ENCODE measurements around the gene MPL. TPM values are rescaled to one million over a fixed set of nuclear protein-coding genes. Genes with fewer than 3 reads are reported as not detected.

Gene MPL
- total RNA-seq, 2 experiments from 2014 or later: not detected

DNA sequence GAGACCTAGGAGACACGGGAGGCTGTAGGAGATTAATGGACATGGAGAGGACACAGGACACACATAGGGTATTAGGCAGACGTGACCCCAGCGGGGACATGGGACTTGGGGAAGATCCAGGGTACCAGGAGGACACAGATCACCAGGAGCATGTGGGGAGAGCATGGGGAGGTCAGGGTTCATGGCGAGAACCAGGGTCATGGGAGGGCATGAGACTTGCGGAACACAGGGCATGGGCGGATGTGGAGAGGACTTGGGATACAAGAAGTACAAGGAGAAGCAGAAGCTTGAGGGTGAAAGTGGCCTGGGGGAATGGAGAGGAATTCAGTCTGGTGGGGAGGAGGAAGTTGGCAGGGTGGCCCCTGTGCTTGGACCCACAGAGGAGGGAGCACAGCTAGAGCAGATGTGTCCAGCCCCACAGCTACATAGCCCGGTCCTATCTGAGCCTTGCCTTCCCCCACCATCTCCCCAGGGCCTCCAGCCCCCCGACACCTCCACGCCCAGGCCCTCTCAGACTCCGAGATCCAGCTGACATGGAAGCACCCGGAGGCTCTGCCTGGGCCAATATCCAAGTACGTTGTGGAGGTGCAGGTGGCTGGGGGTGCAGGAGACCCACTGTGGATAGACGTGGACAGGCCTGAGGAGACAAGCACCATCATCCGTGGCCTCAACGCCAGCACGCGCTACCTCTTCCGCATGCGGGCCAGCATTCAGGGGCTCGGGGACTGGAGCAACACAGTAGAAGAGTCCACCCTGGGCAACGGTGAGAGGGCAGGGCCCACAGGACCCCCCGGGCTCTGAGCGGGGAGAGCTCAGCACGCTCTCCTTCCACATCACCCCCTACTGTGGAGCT is 24.7 kb upstream of the MPL start:
- Mint-ChIP-seq H3K4me3 (no peak overlapping the region), H3K27ac (no peak overlapping the region), H3K36me3 (no peaks in the 10 kb centered on the region), H3K27me3 (no peaks in the 10 kb centered on the region), H3K9me3 (no peaks in the 10 kb centered on the region), H3K4me1 (no peaks in the 10 kb centered on the region)
- DNase-seq (no peak), ATAC-seq (ENCODE audit: low read depth) (no peak)
- POLR2A ChIA-PET: no interaction called here

DNA sequence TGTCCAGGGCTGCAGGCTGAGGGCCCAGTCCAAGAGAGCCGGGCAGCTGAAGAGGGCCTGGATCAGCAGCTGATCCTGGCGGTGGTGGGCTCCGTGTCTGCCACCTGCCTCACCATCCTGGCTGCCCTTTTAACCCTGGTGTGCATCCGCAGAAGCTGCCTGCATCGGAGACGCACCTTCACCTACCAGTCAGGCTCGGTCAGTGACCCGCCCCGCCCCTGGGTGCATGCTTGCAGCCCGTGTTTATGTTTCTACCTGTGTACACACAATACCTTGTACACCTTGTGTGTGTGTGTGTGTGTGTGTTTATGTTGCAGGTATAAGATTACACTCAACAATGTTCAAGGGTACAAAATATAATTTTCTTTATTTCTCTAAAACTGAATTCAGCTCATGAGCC is 23.8 kb upstream of the MPL start:
- Mint-ChIP-seq H3K4me3 (no peak overlapping the region), H3K27me3 (no peaks in the 10 kb centered on the region), H3K36me3 (no peaks in the 10 kb centered on the region), H3K4me1 (no peaks in the 10 kb centered on the region), H3K27ac (no peak overlapping the region), H3K9me3 (no peaks in the 10 kb centered on the region)
- DNase-seq: no peak
- POLR2A ChIA-PET: no interaction called here
- no peak for ATAC-seq (ENCODE audit: low read depth)

DNA sequence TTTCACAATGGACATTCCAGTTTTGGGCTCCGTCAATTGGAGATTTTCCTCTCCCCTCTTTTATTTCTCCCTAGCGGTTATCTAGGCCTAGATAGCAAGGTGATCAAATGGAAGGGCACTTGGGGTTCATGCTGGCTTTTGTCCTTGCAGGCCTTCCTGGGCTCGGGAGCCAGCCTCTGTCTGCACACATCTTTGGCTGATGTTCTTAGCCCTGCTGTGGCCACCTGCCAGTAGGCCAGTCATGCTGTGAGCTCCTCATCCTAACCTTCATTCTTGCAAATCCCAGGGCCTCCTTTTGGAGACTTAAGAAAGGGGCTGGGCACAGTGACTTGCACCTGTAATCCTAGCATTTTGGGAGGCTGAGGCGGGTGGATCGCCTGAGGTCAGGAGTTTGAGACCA is 23.4 kb upstream of the MPL start:
- DNase-seq (no peak), ATAC-seq (ENCODE audit: low read depth) (no peak)
- no peaks in the 10 kb centered on the region for H3K36me3 Mint-ChIP-seq
- H3K4me3 Mint-ChIP-seq: no peak overlapping the region
- no peak overlapping the region for H3K27ac Mint-ChIP-seq
- no peaks in the 10 kb centered on the region for H3K27me3 Mint-ChIP-seq
- POLR2A ChIA-PET: no interaction called here
- H3K4me1 Mint-ChIP-seq: no peaks in the 10 kb centered on the region
- no peaks in the 10 kb centered on the region for H3K9me3 Mint-ChIP-seq

DNA sequence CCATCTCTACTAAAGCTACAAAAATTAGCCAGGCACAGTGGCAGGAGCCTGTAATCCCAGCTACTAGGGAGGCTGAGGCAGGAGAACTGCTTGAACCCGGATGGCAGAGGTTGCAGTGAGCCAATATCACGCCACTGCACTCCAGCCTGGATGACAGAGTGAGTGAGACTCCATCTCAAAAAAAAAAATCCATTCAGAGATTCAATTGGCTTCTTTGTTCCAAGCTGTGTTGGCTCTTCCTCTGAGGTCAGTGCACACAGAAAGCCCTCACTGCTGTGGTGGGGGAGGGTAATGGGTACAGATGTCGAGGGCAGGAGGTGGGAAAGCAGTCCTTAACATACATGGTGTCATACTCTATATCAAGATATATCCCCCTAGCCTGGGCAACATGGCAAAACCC is 22.1 kb upstream of the MPL start:
- DNase-seq (no peak), ATAC-seq (ENCODE audit: low read depth) (no peak)
- no peaks in the 10 kb centered on the region for H3K36me3 Mint-ChIP-seq
- H3K9me3 Mint-ChIP-seq: no peaks in the 10 kb centered on the region
- H3K4me3 Mint-ChIP-seq: no peak overlapping the region
- no peaks in the 10 kb centered on the region for H3K27me3 Mint-ChIP-seq
- H3K4me1 Mint-ChIP-seq: no peaks in the 10 kb centered on the region
- H3K27ac Mint-ChIP-seq: no peak overlapping the region
- POLR2A ChIA-PET: no interaction called here

DNA sequence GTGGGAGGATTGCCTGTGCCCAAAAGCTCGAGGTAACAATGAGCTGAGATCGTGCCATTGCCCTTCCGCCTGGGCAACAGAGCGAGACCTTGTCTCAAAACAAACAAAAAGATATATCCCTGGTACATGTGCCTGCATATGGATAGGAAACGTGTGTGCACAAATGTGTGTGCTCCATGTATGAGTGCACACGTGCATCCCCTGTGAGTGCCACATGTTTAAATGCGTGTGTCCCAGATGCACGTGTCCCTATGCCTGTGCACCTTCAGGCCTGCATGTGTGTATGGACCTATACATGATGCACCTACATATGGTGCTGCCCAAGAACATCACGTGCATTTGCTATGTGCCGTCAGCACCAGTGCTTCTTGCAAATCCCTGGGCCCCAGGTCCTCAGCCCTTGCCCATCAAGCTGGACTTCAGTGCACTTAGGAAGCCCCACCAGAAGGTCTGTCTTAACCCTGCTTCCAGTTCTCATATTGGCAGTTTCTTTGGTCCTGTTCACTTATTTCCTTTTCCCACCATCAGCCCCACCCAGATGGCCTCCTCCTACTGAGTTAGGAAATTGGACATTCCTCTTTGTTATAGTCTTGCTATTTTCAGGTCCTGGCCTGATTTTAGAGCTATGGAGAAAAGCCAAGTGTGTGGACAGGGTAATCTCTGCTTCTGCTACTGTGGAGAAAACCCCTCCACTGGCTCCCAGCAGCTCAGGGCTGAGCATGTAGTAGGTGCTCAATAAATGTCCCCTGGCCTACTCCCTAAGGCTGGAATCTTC is 21.5 kb upstream of the MPL start:
- no peak for DNase-seq
- H3K9me3 Mint-ChIP-seq: no peaks in the 10 kb centered on the region
- no peaks in the 10 kb centered on the region for H3K36me3 Mint-ChIP-seq
- H3K4me3 Mint-ChIP-seq: no peak overlapping the region
- POLR2A ChIA-PET: no interaction called here
- H3K4me1 Mint-ChIP-seq: no peaks in the 10 kb centered on the region
- H3K27me3 Mint-ChIP-seq: no peaks in the 10 kb centered on the region
- ATAC-seq (ENCODE audit: low read depth): no peak
- no peak overlapping the region for H3K27ac Mint-ChIP-seq

DNA sequence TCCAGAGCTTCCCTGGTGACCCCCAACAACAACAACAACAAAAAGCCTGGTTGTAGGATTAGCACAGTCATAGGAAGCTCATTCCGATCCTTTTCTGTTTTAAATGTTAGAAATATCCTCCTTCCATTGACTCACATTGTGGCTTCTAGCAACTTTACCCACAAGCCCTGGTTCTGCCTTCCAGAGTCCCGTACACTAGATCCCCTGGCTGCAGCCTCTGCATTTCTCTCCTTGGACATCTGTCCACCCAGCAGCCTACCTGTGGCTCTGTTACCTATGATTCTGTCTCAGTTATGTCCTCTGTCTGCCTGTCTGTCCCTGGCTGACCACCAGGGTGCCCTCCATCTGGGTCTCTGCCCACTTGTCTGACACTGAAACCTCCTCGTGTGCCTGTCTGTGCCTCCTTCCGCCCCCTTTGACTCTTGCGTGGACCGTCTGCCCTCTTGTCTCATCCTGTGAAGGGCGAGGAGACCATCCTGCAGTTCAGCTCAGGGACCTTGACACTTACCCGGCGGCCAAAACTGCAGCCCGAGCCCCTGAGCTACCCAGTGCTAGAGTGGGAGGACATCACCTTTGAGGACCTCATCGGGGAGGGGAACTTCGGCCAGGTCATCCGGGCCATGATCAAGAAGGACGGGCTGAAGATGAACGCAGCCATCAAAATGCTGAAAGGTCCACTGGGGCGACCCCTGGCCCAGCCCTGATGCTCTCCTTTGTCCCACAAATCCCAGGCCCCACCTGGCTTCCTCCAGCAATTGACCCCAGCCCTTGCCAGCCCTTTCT is 20.7 kb upstream of the MPL start:
- H3K27ac Mint-ChIP-seq: no peak overlapping the region
- no peaks in the 10 kb centered on the region for H3K36me3 Mint-ChIP-seq
- no peaks in the 10 kb centered on the region for H3K27me3 Mint-ChIP-seq
- ATAC-seq (ENCODE audit: low read depth): no peak
- H3K4me1 Mint-ChIP-seq: no peaks in the 10 kb centered on the region
- no peak for DNase-seq
- H3K4me3 Mint-ChIP-seq: no peak overlapping the region
- no peaks in the 10 kb centered on the region for H3K9me3 Mint-ChIP-seq
- POLR2A ChIA-PET: no interaction called here

DNA sequence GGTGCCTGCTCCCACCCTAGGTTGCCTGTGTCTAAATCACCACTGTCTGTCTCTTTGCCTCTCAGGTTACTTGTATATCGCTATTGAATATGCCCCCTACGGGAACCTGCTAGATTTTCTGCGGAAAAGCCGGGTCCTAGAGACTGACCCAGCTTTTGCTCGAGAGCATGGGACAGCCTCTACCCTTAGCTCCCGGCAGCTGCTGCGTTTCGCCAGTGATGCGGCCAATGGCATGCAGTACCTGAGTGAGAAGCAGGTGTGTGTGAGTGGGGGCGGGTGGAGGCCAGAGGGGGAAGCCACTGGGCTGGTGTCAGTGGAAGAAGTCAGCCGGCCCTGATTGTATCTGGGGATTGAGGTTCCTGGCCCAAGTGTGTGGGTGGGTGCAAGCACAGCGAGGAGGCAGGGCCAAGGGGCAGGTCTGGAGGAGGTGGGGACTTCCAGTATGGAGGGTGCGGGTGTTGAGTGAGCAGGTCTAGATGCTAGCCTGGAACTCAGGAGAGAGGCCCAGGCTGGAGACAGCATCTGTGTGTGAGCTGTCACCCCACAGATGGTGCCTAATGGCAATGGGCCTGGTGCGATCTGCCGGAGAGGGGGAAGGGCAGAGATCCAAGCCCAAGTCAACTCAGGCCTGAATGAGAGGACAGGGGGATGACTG is 19.7 kb upstream of the MPL start:
- DNase-seq: no peak
- H3K4me1 Mint-ChIP-seq: no peaks in the 10 kb centered on the region
- POLR2A ChIA-PET: no interaction called here
- H3K36me3 Mint-ChIP-seq: no peaks in the 10 kb centered on the region
- H3K27ac Mint-ChIP-seq: no peak overlapping the region
- H3K9me3 Mint-ChIP-seq: no peaks in the 10 kb centered on the region
- no peak overlapping the region for H3K4me3 Mint-ChIP-seq
- no peak for ATAC-seq (ENCODE audit: low read depth)
- no peaks in the 10 kb centered on the region for H3K27me3 Mint-ChIP-seq

DNA sequence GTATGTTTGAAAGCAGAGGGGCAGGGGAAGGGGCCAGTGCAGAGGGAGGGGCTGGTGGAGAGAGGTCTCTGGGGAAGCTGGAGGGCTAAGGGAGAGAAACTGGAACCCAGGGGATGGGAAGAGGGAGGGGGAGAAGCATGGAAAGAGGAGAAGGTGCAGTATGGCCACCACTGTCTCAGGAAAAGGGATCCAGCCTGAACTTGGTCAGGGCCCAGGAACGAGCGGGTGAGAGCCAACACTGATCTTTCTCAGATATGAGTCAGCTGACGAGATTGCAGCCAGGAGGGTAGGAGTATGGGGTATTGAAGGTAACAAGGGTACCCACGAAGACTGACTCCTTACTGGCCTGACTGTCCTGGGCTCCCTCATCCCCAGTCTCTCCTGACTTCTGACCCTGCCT is 18.8 kb upstream of the MPL start:
- Mint-ChIP-seq H3K4me3 (no peak overlapping the region), H3K27me3 (no peaks in the 10 kb centered on the region), H3K27ac (no peak overlapping the region), H3K4me1 (no peaks in the 10 kb centered on the region), H3K36me3 (no peaks in the 10 kb centered on the region), H3K9me3 (no peaks in the 10 kb centered on the region)
- no peak for ATAC-seq (ENCODE audit: low read depth)
- no peak for DNase-seq
- POLR2A ChIA-PET: no interaction called here

DNA sequence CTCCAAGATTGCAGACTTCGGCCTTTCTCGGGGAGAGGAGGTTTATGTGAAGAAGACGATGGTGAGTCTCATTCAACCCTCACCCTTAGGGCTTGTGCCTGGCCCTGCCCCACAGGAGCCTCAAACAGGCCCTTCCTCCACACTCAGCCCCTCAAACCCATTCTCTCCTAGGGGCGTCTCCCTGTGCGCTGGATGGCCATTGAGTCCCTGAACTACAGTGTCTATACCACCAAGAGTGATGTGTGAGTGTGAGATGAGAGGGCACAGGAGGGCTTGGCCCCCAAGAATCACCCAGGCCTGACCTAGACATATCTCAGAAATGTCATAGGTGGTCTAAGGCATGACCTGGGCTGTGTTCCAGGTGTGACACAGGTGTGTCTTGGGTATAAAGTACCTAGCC is 18.3 kb upstream of the MPL start:
- no peak overlapping the region for H3K4me3 Mint-ChIP-seq
- no peak overlapping the region for H3K27ac Mint-ChIP-seq
- POLR2A ChIA-PET: no interaction called here
- no peaks in the 10 kb centered on the region for H3K9me3 Mint-ChIP-seq
- ATAC-seq (ENCODE audit: low read depth) (no peak), DNase-seq (no peak)
- H3K4me1 Mint-ChIP-seq: no peaks in the 10 kb centered on the region
- no peaks in the 10 kb centered on the region for H3K36me3 Mint-ChIP-seq
- no peaks in the 10 kb centered on the region for H3K27me3 Mint-ChIP-seq

DNA sequence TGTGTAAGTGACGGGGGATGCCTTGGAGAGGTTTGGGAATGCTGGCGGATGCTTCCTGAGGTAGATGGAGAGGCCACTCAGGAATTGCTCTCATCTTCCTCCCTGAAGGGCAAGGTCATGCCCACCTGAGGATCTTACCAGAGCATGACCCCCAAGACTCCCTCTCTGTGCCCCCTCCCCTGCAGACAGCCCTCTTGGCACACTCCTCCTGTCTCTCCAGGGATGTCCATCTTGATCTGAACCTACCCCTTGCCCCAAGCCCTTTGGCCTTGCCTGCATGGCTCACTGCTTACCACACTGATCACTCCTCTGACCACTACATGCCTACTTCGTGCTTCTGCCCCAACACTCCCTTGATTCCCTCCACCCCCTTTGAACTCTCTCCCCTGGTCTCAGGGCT is 17.9 kb upstream of the MPL start:
- Mint-ChIP-seq H3K9me3 (peaks cover 2% of the 10 kb centered on the region), H3K4me3 (no peak overlapping the region), H3K36me3 (no peaks in the 10 kb centered on the region), H3K27ac (no peak overlapping the region), H3K4me1 (peaks cover 3% of the 10 kb centered on the region), H3K27me3 (no peaks in the 10 kb centered on the region)
- ATAC-seq (ENCODE audit: low read depth): no peak
- POLR2A ChIA-PET: no interaction called here
- no peak for DNase-seq

DNA sequence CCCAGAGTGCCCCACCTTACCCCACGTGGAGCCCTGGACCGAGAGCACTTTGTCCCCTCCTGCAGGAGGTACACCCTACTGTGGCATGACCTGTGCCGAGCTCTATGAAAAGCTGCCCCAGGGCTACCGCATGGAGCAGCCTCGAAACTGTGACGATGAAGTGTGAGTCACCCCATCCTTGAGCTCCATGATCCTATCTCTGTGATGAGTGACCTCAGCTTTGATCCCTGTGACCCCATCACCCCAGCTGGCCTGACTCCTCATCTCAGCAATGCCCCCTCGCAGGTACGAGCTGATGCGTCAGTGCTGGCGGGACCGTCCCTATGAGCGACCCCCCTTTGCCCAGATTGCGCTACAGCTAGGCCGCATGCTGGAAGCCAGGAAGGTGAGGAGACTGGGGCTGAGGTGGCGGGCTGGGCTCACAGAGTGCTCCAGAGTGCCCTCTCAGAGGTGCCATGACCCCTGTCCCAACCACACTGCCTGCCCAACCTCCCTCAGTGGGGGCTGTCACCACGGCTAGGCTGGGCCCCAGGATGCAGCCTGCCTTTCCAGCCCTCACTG is 16.2 kb upstream of the MPL start:
- DNase-seq (no peak), ATAC-seq (ENCODE audit: low read depth) (no peak)
- no peak overlapping the region for H3K4me3 Mint-ChIP-seq
- peaks cover 7% of the 10 kb centered on the region for H3K9me3 Mint-ChIP-seq
- no peaks in the 10 kb centered on the region for H3K27me3 Mint-ChIP-seq
- H3K36me3 Mint-ChIP-seq: no peaks in the 10 kb centered on the region
- peaks cover 3% of the 10 kb centered on the region for H3K4me1 Mint-ChIP-seq
- H3K27ac Mint-ChIP-seq: no peak overlapping the region
- POLR2A ChIA-PET: no interaction called here

DNA sequence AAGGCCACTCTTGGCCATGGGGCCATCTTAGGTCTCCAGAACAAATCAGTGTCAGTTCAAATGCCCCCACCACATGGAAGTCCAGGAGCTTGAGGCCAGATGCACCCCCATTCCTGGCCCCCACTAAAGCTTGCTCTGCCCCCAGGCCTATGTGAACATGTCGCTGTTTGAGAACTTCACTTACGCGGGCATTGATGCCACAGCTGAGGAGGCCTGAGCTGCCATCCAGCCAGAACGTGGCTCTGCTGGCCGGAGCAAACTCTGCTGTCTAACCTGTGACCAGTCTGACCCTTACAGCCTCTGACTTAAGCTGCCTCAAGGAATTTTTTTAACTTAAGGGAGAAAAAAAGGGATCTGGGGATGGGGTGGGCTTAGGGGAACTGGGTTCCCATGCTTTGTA is 15.1 kb upstream of the MPL start:
- Mint-ChIP-seq H3K4me3 (no peak overlapping the region), H3K27me3 (no peaks in the 10 kb centered on the region), H3K27ac (no peak overlapping the region), H3K9me3 (peaks cover 7% of the 10 kb centered on the region), H3K4me1 (peaks cover 3% of the 10 kb centered on the region), H3K36me3 (no peaks in the 10 kb centered on the region)
- DNase-seq (no peak), ATAC-seq (ENCODE audit: low read depth) (no peak)
- POLR2A ChIA-PET: interaction anchor here (0.7 kb wide), 1 partner anchor 36 kb away, joined by 3 read pairs; the partner anchor contains the start of gene CDC20

DNA sequence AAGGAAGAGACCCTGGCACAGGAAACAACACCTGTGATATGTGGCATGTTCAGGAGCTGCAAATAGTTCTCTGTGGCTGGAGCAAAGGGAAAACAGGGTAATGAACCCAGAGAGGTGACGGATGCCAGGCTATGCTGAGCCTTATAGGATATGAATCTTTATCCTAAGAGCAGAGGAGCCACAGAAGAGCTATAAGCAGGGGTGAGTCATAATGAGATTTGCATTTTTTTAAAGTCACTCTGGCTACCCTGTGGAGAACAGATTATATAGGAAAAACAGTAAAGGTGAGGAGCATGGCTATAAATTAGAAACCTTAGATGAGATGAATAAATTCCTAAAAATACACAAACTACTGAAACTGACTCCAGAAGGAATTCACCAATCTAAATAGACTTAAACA is 12.8 kb upstream of the MPL start:
- Mint-ChIP-seq H3K27ac (no peak overlapping the region), H3K9me3 (peaks cover 11% of the 10 kb centered on the region), H3K4me1 (peaks cover 4% of the 10 kb centered on the region), H3K27me3 (no peaks in the 10 kb centered on the region), H3K4me3 (no peak overlapping the region), H3K36me3 (no peaks in the 10 kb centered on the region)
- no peak for DNase-seq
- ATAC-seq (ENCODE audit: low read depth): no peak
- POLR2A ChIA-PET: no interaction called here
